Measurements from ENCODE around the gene SSNA1.

- no peak for TF ChIP-seq POLR2A (IDR thresholded peaks at IDR 0.05)
- TF ChIP-seq, protein P1, sequence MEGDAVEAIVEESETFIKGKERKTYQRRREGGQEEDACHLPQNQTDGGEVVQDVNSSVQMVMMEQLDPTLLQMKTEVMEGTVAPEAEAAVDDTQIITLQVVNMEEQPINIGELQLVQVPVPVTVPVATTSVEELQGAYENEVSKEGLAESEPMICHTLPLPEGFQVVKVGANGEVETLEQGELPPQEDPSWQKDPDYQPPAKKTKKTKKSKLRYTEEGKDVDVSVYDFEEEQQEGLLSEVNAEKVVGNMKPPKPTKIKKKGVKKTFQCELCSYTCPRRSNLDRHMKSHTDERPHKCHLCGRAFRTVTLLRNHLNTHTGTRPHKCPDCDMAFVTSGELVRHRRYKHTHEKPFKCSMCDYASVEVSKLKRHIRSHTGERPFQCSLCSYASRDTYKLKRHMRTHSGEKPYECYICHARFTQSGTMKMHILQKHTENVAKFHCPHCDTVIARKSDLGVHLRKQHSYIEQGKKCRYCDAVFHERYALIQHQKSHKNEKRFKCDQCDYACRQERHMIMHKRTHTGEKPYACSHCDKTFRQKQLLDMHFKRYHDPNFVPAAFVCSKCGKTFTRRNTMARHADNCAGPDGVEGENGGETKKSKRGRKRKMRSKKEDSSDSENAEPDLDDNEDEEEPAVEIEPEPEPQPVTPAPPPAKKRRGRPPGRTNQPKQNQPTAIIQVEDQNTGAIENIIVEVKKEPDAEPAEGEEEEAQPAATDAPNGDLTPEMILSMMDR (IDR thresholded peaks at IDR 0.05) = no peak
Measured at GRCh38 chr9:137198902-137199283, 10.4 kb downstream of the SSNA1 start.

All from lower leg skin (tissue), 3 donors.